HT1080 (cell line): ENCODE measurements around the gene GALR3. TPM values are rescaled to one million over a fixed set of nuclear protein-coding genes. Genes with fewer than 3 reads are reported as not detected.

Experiments used
- DNase-seq: peaks from one replicate; pipeline ENCODE4 v3.0.0-alpha.2; 2015; ENCODE audit warnings: low read depth
- small RNA-seq: library from RNA; depleted of rRNA; stranded (forward); fragments of <200 nt; gene quantifications from one replicate; pipeline ENCODE3, GENCODE V24; 2014
- total RNA-seq: library from RNA; depleted of rRNA; stranded (reverse); fragments of >200 nt; shearing (Covaris generic); gene quantifications from 2 replicates; pipeline ENCODE4 v1.2.3, GENCODE V29; 2014; rRNA removed

Gene GALR3
- total RNA-seq, 1 experiment from 2014 or later, result not detected

DNA sequence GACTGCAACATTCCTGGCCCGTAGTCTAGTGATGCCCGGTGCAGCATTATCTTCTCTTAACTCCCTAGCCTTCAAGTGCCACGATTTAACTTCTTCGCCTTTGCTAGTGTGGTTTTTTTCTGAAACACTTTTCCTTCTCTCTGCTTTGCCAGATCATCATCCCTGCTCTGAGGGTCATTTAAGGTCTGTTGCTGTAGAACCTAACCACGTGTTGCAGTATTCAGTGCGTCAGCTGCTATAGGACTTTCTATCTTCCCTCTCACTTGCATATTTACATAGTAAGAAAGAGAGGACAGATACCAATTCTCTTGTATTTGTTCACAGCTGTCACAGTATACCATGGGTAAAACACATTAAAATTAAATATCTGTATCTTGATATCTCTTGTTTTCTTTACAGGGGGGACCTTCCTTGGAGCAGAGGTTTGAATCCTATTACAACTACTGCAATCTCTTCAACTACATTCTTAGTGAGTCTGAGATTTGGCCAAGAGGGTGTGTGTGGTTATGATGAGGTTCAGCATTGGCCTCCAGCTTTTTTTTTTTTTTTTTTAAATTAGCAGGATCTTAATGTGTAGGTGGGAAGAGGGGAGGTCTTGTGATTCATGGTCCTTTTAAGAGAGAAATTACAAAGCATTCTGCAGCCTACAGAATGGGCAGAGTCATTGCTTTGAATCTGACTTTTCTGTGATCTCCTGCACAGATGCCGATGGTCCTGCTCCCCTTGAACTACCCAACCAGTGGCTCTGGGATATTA lies 39.6 kb downstream of the GALR3 start:
- no peak for DNase-seq

DNA sequence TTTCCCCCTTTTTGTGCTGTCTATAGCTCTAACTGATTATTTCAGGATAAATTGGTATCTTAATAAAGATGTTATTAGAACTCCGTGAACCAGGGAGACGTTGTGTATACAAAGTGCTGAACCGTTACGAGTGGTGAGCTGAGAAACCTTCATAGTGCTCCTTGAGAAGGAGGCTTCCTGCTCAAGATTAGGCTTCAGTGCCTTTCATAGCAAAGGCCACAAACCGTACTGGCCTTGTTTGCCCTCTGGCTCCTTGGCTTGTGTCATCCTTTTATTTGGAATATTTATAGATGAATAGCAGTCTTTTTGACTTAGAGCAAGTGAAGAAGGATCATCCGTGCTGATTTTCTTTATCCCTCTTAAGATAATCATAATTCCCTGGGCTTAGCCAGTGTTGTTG lies 42.3 kb downstream of the GALR3 start:
- DNase-seq, result no peak

GRCh38 chr22:37870273-37870672 lies 47.1 kb downstream of the GALR3 start:
- DNase-seq, result no peak

Small RNA genes within 50 kb of the gene (small RNA-seq; reads per million reads assigned to genes)
- not detected for gene MIR659

Other genes with a start within 250 kb of the GALR3 start
- gene LGALS2, start 243.3 kb upstream of the GALR3 start, total RNA-seq, result not detected in 2 replicates
- 34.0 and 35.1 TPM in 2 replicates for gene GGA1, start 214.5 kb upstream of the GALR3 start, total RNA-seq
- 7.8 and 14.2 TPM in 2 replicates for gene SH3BP1, start 183.7 kb upstream of the GALR3 start, total RNA-seq
- gene PDXP, start 164.7 kb upstream of the GALR3 start, total RNA-seq, result 44.5 and 52.0 TPM in 2 replicates
- gene LGALS1, start 147.7 kb upstream of the GALR3 start, total RNA-seq, result 3,838 and 5,466 TPM in 2 replicates
- 35.4 and 42.3 TPM in 2 replicates for gene NOL12, start 137.0 kb upstream of the GALR3 start, total RNA-seq
- 32.3 and 33.3 TPM in 2 replicates for gene TRIOBP, start 126.3 kb upstream of the GALR3 start, total RNA-seq
- gene GCAT, start 15.4 kb upstream of the GALR3 start, total RNA-seq, result 13.4 and 14.6 TPM in 2 replicates
- 29.1 and 38.1 TPM in 2 replicates for gene ANKRD54, start 21.0 kb downstream of the GALR3 start, total RNA-seq
- gene EIF3L, start 26.0 kb downstream of the GALR3 start, total RNA-seq, result 570 and 657 TPM in 2 replicates
- gene MICALL1, start 82.9 kb downstream of the GALR3 start, total RNA-seq, result 57.8 and 69.2 TPM in 2 replicates
- gene C22orf23, start 130.2 kb downstream of the GALR3 start, total RNA-seq, result 0.32 TPM in 1 of 2 replicates, not detected in the other
- gene POLR2F, start 130.3 kb downstream of the GALR3 start, total RNA-seq, result 141 and 149 TPM in 2 replicates
- not detected in 2 replicates for gene SOX10, start 161.2 kb downstream of the GALR3 start, total RNA-seq
- gene PICK1, start 234.0 kb downstream of the GALR3 start, total RNA-seq, result 25.4 and 27.0 TPM in 2 replicates